Right lobe of liver (tissue), 4 donors: ENCODE measurements around the gene PGAM4.

Experiments
- CTCF ChIP-seq, 4 donors: fragments of 200-600 bp in 3 of 4; fragments of 450-650 bp in 1 of 4; IDR thresholded peaks; one replicate each; pipeline versions ENCODE4 v1.5.1 to v1.8.0; 2016 to 2022; ENCODE audit warnings: antibody characterized with exemption in 4 of 4, mild to moderate bottlenecking in 2 of 4
- POLR2A ChIP-seq: fragments of 450-650 bp; IDR thresholded peaks from one replicate; pipeline ENCODE4 v1.6.1; 2017; ENCODE audit warnings: antibody characterized with exemption, mild to moderate bottlenecking
- donor health status: DM: no; HTN: no; CAD: no.
- donor health status: DM: no; HTN: no; CAD: no.
- donor health status: DM: no; HTN: yes; CAD: no.

GRCh38 chrX:77977095-77977494 is 7.7 kb upstream of the PGAM4 start:
- TF ChIP-seq POLR2A, result no peak
- TF ChIP-seq CTCF (IDR thresholded peaks at IDR 0.05), result no peak
